ENCODE data around the gene MPI.

GRCh38 chr15:74843891-74844299 lies 45.9 kb upstream of the MPI start:
- no peak for TF ChIP-seq CTCF (IDR thresholded peaks at IDR 0.05; ENCODE audit: low read depth, low read length)
- TF ChIP-seq EZH2phosphoT487 (IDR thresholded peaks at IDR 0.05; ENCODE audit: low read depth): no peak
